Measurements from ENCODE around the gene DNAH1. TPM values are rescaled to one million over a fixed set of nuclear protein-coding genes. Genes with fewer than 3 reads are reported as not detected.

DNAH1 gene
- total and polyA plus RNA-seq, 2 experiments from 2014 or later = 0.81 to 4.0 TPM

DNA sequence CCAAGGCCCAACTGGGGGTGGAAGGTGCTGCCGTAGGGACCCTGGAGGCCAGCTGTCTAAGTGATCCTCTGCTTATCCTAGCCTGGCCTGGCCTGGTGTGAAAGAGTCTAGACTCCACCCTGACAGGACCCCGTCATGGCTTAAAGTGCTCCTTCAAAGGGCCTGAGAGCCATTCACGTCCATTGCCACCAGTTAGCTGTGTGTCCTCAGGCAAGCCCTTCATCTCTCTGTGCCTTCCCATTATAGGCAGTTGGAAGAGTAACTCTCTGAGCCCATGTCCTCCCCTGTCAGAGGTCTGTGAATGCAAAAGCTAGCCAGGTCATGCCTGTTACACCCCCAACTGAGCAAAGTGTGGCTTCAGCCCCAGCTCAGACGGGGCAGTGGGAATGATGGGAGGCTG lies 9.1 kb upstream of the DNAH1 start:
- H2AFZ ChIP-seq = no peak overlapping the region
- H3K27me3 ChIP-seq (replicated peaks; ENCODE audit: insufficient read depth) = no peaks in the 10 kb centered on the region
- TF ChIP-seq EZH2phosphoT487 (IDR thresholded peaks at IDR 0.05; ENCODE audit: insufficient read depth, low read depth) (no peak), EZH2 (IDR thresholded peaks at IDR 0.05; ENCODE audit: insufficient read depth, poor library complexity, severe bottlenecking) (no peak)
- H3K27ac ChIP-seq = no peak overlapping the region
- H3K9me3 ChIP-seq (ENCODE audit: low read depth) = no peaks in the 10 kb centered on the region
- no peaks in the 10 kb centered on the region for H4K20me1 ChIP-seq (ENCODE audit: insufficient read depth)
- H3K79me2 ChIP-seq (ENCODE audit: insufficient read depth) = no peaks in the 10 kb centered on the region
- H3K4me3 ChIP-seq = no peak overlapping the region
- no peak for DNase-seq
- H3F3A ChIP-seq (ENCODE audit: insufficient read depth) = no peaks in the 10 kb centered on the region
- no peaks in the 10 kb centered on the region for H3K9me2 ChIP-seq (ENCODE audit: insufficient read depth)
- H3K9ac ChIP-seq = no peak overlapping the region
- in situ Hi-C loops (cut with MboI) = no loop called here
- 83 to 94% methylated on average over 4 of the region's 4 CpGs for WGBS, 2 experiments (ENCODE audit: low coverage in 1 of 2, low lambda C conversion rate in 2 of 2, missing lambda C conversion rate in 2 of 2)
- H3K36me3 ChIP-seq (ENCODE audit: low read depth) = no peaks in the 10 kb centered on the region
- no peaks in the 10 kb centered on the region for H3K4me1 ChIP-seq (ENCODE audit: insufficient read depth)
- no peak overlapping the region for H3K4me2 ChIP-seq (ENCODE audit: unreplicated experiment)

DNA sequence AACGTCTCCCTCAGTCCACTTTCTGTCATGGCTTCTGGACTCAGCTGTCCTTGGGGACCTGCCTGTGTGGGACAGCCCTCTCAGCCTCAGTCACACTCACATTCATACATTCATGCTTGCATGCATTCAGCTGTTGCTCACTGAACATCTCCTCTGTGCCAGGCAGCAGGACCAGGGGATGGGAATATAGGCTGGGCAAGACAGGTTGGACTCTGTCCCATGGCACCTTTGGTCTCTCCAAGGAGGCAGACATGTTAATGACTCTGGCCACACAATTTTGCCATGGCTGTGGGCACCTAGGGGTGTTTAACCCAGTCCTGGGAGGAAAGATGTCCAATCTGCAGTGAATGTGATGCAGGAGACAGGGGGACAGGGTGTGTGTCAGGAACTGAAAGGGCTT lies 7.8 kb upstream of the DNAH1 start:
- 60 to 74% methylated on average over 1 of the region's 1 CpG for WGBS, 2 experiments (ENCODE audit: low coverage in 1 of 2, low lambda C conversion rate in 2 of 2, missing lambda C conversion rate in 2 of 2)
- no peak overlapping the region for H3K9ac ChIP-seq
- no peaks in the 10 kb centered on the region for H3K79me2 ChIP-seq (ENCODE audit: insufficient read depth)
- H3K9me2 ChIP-seq (ENCODE audit: insufficient read depth) = no peaks in the 10 kb centered on the region
- H2AFZ ChIP-seq = no peak overlapping the region
- H3K4me2 ChIP-seq (ENCODE audit: unreplicated experiment) = no peak overlapping the region
- no peaks in the 10 kb centered on the region for H3F3A ChIP-seq (ENCODE audit: insufficient read depth)
- TF ChIP-seq EZH2phosphoT487 (IDR thresholded peaks at IDR 0.05; ENCODE audit: insufficient read depth, low read depth) = no peak
- no peak for TF ChIP-seq EZH2 (IDR thresholded peaks at IDR 0.05; ENCODE audit: insufficient read depth, poor library complexity, severe bottlenecking)
- no peak overlapping the region for H3K4me3 ChIP-seq
- no peaks in the 10 kb centered on the region for H3K9me3 ChIP-seq (ENCODE audit: low read depth)
- H3K36me3 ChIP-seq (ENCODE audit: low read depth) = no peaks in the 10 kb centered on the region
- in situ Hi-C loops (cut with MboI) = no loop called here
- no peak overlapping the region for H3K27ac ChIP-seq
- DNase-seq = no peak
- H4K20me1 ChIP-seq (ENCODE audit: insufficient read depth) = no peaks in the 10 kb centered on the region
- H3K4me1 ChIP-seq (ENCODE audit: insufficient read depth) = no peaks in the 10 kb centered on the region
- H3K27me3 ChIP-seq (replicated peaks; ENCODE audit: insufficient read depth) = no peaks in the 10 kb centered on the region

DNA sequence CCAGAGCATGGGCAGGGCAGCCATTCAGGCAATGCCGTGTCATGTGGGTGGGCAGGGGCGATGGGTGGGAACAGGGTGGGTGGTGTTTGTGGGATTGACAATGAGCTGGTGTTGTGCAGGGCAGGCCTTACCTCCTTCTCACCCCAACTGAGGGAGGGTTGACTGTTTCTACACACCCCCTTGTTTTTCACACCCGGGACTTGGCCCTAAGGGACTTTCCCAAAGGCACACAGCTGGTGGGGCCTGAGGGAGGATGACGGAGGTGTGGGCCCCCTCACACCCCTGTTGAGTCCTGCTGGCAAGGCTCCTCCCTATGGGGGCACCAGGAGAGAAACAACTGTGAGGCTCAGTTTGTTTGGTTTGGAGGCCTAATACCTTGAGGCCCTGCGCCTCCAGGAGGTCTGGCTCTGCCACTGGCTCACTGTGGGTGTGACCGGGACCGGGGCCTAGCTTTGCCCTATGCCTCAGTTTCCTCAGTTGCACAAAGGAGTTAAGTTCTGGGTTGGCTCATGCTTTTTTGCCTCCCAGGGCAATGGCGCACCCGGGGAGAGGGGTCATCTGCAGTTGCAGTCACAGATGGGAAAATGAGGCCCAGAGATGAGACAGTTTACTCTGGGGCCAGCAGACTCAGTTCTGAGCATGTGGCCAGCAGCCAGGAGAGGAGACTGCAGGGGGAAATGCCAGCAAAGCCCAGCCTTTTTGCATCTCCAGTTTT lies 5.1 kb upstream of the DNAH1 start:
- TF ChIP-seq EZH2 (IDR thresholded peaks at IDR 0.05; ENCODE audit: insufficient read depth, poor library complexity, severe bottlenecking) = no peak
- TF ChIP-seq EZH2phosphoT487 (IDR thresholded peaks at IDR 0.05; ENCODE audit: insufficient read depth, low read depth) = no peak
- no peaks in the 10 kb centered on the region for H3K9me3 ChIP-seq (ENCODE audit: low read depth)
- no peak overlapping the region for H3K27ac ChIP-seq
- H4K20me1 ChIP-seq (ENCODE audit: insufficient read depth) = no peaks in the 10 kb centered on the region
- H3K4me3 ChIP-seq = no peak overlapping the region
- 86 to 89% methylated on average over 9 of the region's 9 CpGs for WGBS, 2 experiments (ENCODE audit: low coverage in 1 of 2, low lambda C conversion rate in 2 of 2, missing lambda C conversion rate in 2 of 2)
- in situ Hi-C loops (cut with MboI) = no loop called here
- H3K4me2 ChIP-seq (ENCODE audit: unreplicated experiment) = no peak overlapping the region
- no peak for DNase-seq
- H3K9me2 ChIP-seq (ENCODE audit: insufficient read depth) = no peaks in the 10 kb centered on the region
- no peaks in the 10 kb centered on the region for H3F3A ChIP-seq (ENCODE audit: insufficient read depth)
- H3K79me2 ChIP-seq (ENCODE audit: insufficient read depth) = no peaks in the 10 kb centered on the region
- H3K27me3 ChIP-seq (replicated peaks; ENCODE audit: insufficient read depth) = no peaks in the 10 kb centered on the region
- H3K4me1 ChIP-seq (ENCODE audit: insufficient read depth) = peaks cover 7% of the 10 kb centered on the region
- no peaks in the 10 kb centered on the region for H3K36me3 ChIP-seq (ENCODE audit: low read depth)
- no peak overlapping the region for H2AFZ ChIP-seq
- H3K9ac ChIP-seq = no peak overlapping the region

DNA sequence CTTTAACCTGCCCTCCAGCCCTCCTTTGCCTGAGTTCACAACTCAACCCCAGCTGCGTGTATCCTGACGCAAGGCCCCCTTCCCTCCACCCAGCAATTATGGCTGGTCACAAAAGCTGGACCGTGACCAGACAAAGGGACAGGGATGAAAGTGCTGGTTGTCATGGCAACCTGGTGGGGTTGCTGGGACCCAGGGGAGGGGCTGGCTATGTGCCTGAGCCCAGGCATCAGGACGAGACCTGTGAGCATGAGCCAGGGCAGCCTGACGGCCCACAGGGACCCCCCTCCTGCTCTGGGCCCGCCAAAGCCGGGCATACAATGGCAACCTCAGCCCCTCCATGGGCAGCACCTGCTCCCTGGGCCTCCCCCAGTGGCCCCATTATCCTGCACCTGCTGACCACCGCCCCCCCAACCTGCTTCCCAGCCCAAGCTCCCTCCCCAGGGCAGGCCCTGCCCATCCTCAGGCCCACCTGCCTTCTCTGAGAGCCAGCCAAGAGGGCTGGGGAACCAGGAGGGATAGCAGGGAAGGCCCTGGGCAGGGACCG lies 4.5 kb upstream of the DNAH1 start:
- H3K9ac ChIP-seq = no peak overlapping the region
- no peaks in the 10 kb centered on the region for H3K27me3 ChIP-seq (replicated peaks; ENCODE audit: insufficient read depth)
- no peak overlapping the region for H3K27ac ChIP-seq
- TF ChIP-seq EZH2phosphoT487 (IDR thresholded peaks at IDR 0.05; ENCODE audit: insufficient read depth, low read depth) (no peak), EZH2 (IDR thresholded peaks at IDR 0.05; ENCODE audit: insufficient read depth, poor library complexity, severe bottlenecking) (no peak)
- no peaks in the 10 kb centered on the region for H3K9me2 ChIP-seq (ENCODE audit: insufficient read depth)
- H3K36me3 ChIP-seq (ENCODE audit: low read depth) = no peaks in the 10 kb centered on the region
- no peak overlapping the region for H3K4me3 ChIP-seq
- in situ Hi-C loops (cut with MboI) = no loop called here
- DNase-seq = no peak
- no peak overlapping the region for H2AFZ ChIP-seq
- no peaks in the 10 kb centered on the region for H3K79me2 ChIP-seq (ENCODE audit: insufficient read depth)
- WGBS, 2 experiments (ENCODE audit: low coverage in 1 of 2, low lambda C conversion rate in 2 of 2, missing lambda C conversion rate in 2 of 2) = 83 to 91% methylated on average over 4 to 9 of the region's 9 CpGs
- no peaks in the 10 kb centered on the region for H3K9me3 ChIP-seq (ENCODE audit: low read depth)
- peaks cover 7% of the 10 kb centered on the region for H3K4me1 ChIP-seq (ENCODE audit: insufficient read depth)
- no peaks in the 10 kb centered on the region for H3F3A ChIP-seq (ENCODE audit: insufficient read depth)
- H3K4me2 ChIP-seq (ENCODE audit: unreplicated experiment) = no peak overlapping the region
- H4K20me1 ChIP-seq (ENCODE audit: insufficient read depth) = no peaks in the 10 kb centered on the region
